GM21515 (cell line): Measurements from ENCODE around the gene GPRASP1.

Experiments
- ATAC-seq: cut with Tn5 transposase; IDR thresholded peaks from one replicate; pipeline ENCODE4 v1.9.1; 2021; ENCODE audit not compliant: unreplicated experiment

The GPRASP1 gene

GRCh38 chrX:102694749-102695148 is 43.5 kb downstream of the GPRASP1 start:
- ATAC-seq = no peak

- no peak for ATAC-seq
These were observed 45.0 kb downstream of the GPRASP1 start for GRCh38 chrX:102696306-102696705.

DNA sequence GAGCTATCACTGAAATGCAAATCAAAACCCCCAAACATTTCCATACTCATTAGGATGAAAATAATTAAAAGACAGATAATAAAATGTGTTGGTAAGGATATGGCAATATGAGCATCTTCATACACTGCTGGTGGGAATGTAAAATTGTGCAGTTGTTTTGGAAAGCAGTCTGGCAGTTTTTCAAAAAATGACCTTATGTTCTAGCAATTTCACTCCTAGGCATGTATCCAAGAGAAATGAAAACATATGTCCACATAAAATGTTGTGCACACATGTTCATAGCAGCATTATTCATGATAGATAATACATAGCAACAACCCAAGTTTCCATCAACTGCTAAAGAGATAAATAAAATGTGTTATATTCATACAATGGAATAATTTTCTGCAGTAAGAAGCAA is 46.2 kb downstream of the GPRASP1 start:
- ATAC-seq = no peak
